CD14-positive monocyte (primary cell): ENCODE results near the gene MAPK8IP2. TPM values are rescaled to one million over a fixed set of nuclear protein-coding genes. Genes with fewer than 3 reads are reported as not detected.
A peak's percentile ranks its signal among the peaks of the same experiment; 100 is the strongest.

Experiments
- DNase-seq, 3 donors: peaks; one replicate each; pipeline ENCODE4 v3.0.0-alpha.2; 2011 to 2022
- H2AFZ ChIP-seq: 2 replicates; pipeline ENCODE4 v1.6.0; 2012; ENCODE audit warnings: mild to moderate bottlenecking, low read depth, low read length, inconsistent platforms; ENCODE audit not compliant: insufficient read depth, poor library complexity, severe bottlenecking
- H3K27ac ChIP-seq, 2 donors: 1 replicate in 1 of 2; 2 replicates in 1 of 2; pipeline ENCODE4 v1.5.1; 2012 to 2013; ENCODE audit warnings: low read length in 2 of 2, control low read depth in 1 of 2, inconsistent platforms in 1 of 2, low read depth in 1 of 2, mild to moderate bottlenecking in 1 of 2
- H3K27me3 ChIP-seq, 2 donors: one replicate each; pipeline versions ENCODE4 v1.6.0 to v1.6.1; 2011 to 2013; ENCODE audit warnings: low read length in 2 of 2; ENCODE audit not compliant: control insufficient read depth in 2 of 2, insufficient read depth in 2 of 2
- H3K36me3 ChIP-seq, 2 donors: replicated peaks in 1 of 2; 1 replicate in 1 of 2; 2 replicates in 1 of 2; pipeline versions ENCODE4 v1.5.1 to v1.6.1; 2012 to 2013; ENCODE audit warnings: low read length in 2 of 2, control low read depth in 1 of 2, inconsistent platforms in 1 of 2, mild to moderate bottlenecking in 1 of 2; ENCODE audit not compliant: insufficient read depth in 2 of 2, control insufficient read depth in 1 of 2
- H3K4me1 ChIP-seq, 2 donors: 1 replicate in 1 of 2; 2 replicates in 1 of 2; pipeline versions ENCODE4 v1.5.1 to v1.6.1; 2012 to 2013; ENCODE audit warnings: low read length in 2 of 2, control low read depth in 1 of 2, inconsistent platforms in 1 of 2, mild to moderate bottlenecking in 1 of 2, moderate library complexity in 1 of 2; ENCODE audit not compliant: insufficient read depth in 2 of 2, control insufficient read depth in 1 of 2
- H3K4me2 ChIP-seq: replicated peaks from 2 replicates; pipeline ENCODE3; 2012; ENCODE audit warnings: low read length, moderate library complexity, mild to moderate bottlenecking; ENCODE audit not compliant: poor library complexity, severe bottlenecking; ENCODE audit errors: extremely low read depth
- H3K4me3 ChIP-seq, 3 experiments: fragments of 200-600 bp in 1 of 3; sonication (generic) in 1 of 3; replicated peaks in 1 of 3; 1 replicate in 2 of 3; 2 replicates in 1 of 3; pipeline ENCODE4 v1.5.1; 2011 to 2013; ENCODE audit warnings: low read length in 3 of 3, mild to moderate bottlenecking in 3 of 3, control low read depth in 2 of 3, low read depth in 2 of 3, inconsistent platforms in 1 of 3, moderate library complexity in 1 of 3
- H3K79me2 ChIP-seq: 2 replicates; pipeline ENCODE4 v1.6.0; 2012; ENCODE audit warnings: mild to moderate bottlenecking, control low read depth, inconsistent platforms, low read length, moderate library complexity; ENCODE audit not compliant: insufficient read depth
- H3K9ac ChIP-seq: 2 replicates; pipeline ENCODE4 v1.6.0; 2017; ENCODE audit warnings: low read length, mild to moderate bottlenecking; ENCODE audit not compliant: insufficient read depth, poor library complexity, severe bottlenecking
- H3K9me3 ChIP-seq, 2 donors: replicated peaks in 1 of 2; 1 replicate in 1 of 2; 2 replicates in 1 of 2; pipeline versions ENCODE4 v1.5.1 to v1.6.1; 2012 to 2013; ENCODE audit warnings: low read length in 2 of 2, control low read depth in 1 of 2; ENCODE audit not compliant: control insufficient read depth in 1 of 2, insufficient read depth in 1 of 2
- H4K20me1 ChIP-seq: 2 replicates; pipeline ENCODE4 v1.6.0; 2012; ENCODE audit warnings: mild to moderate bottlenecking, low read length, control low read depth, moderate library complexity; ENCODE audit not compliant: insufficient read depth
- H3K27ac Mint-ChIP-seq, 7 donors: one replicate each; pipeline ENCODE4 v1.8.0; 2020; ENCODE audit warnings: mild to moderate bottlenecking in 7 of 7, mixed read lengths in 7 of 7, moderate library complexity in 6 of 7, inconsistent platforms in 2 of 7
- H3K27me3 Mint-ChIP-seq, 3 donors: one replicate each; pipeline ENCODE4 v1.8.0; 2021 to 2022; ENCODE audit warnings: low read depth in 3 of 3, mild to moderate bottlenecking in 3 of 3, mixed read lengths in 3 of 3, moderate library complexity in 3 of 3, inconsistent platforms in 1 of 3
- H3K36me3 Mint-ChIP-seq, 2 donors: one replicate each; pipeline ENCODE4 v1.8.0; 2020; ENCODE audit warnings: mixed read lengths in 2 of 2, inconsistent platforms in 1 of 2, mild to moderate bottlenecking in 1 of 2
- H3K4me1 Mint-ChIP-seq: one replicate; pipeline ENCODE4 v1.8.0; 2020; ENCODE audit warnings: mild to moderate bottlenecking, mixed read lengths
- H3K4me3 Mint-ChIP-seq, 2 donors: one replicate each; pipeline ENCODE4 v1.8.0; 2020; ENCODE audit warnings: mild to moderate bottlenecking in 2 of 2, mixed read lengths in 2 of 2, moderate library complexity in 1 of 2
- H3K9me3 Mint-ChIP-seq, 7 donors: one replicate each; pipeline ENCODE4 v1.8.0; 2020 to 2022; ENCODE audit warnings: mixed read lengths in 7 of 7, mild to moderate bottlenecking in 6 of 7, moderate library complexity in 6 of 7, inconsistent platforms in 2 of 7
- CTCF ChIP-seq: fragments of 200-600 bp; IDR thresholded peaks from one replicate; pipeline ENCODE4 v1.8.0; 2022; ENCODE audit warnings: antibody characterized with exemption, mild to moderate bottlenecking
- WGBS: methylation state at CpG from one replicate; pipeline ENCODE4 v1.1.5; 2013; ENCODE audit warnings: missing lambda C conversion rate; ENCODE audit not compliant: insufficient coverage; 5-methylcytosine and 5-hydroxymethylcytosine counted together
- intact Hi-C, 2 donors: fragments of 100-400 bp; cut with micrococcal nuclease; formaldehyde crosslinking; loops; one replicate each; pipeline versions ENCODE4 v1.15.0 to v1.15.1; 2023
- polyA plus RNA-seq, 3 donors: library from polyadenylated mRNA; depleted of rRNA in 1 of 3; unstranded in 2 of 3; stranded (reverse) in 1 of 3; fragments of 300-500 nt in 2 of 3; fragments of >200 nt in 1 of 3; fragmentation: Illumina TruSeq in 2 of 3; gene quantifications; 1 replicate in 2 of 3; 2 replicates in 1 of 3; pipeline ENCODE4 v1.2.3, GENCODE V29; 2012 to 2021

Gene MAPK8IP2
- polyA plus RNA-seq, 3 donors = 0.17 TPM; not detected in 2

- DNase-seq = no peak
- no peaks in the 10 kb centered on the region for H3K9me3 ChIP-seq
- H3K4me1 Mint-ChIP-seq = peaks cover 17% of the 10 kb centered on the region
- H3K4me1 ChIP-seq = peaks cover 8 to 13% of the 10 kb centered on the region in 2 donors
- H3K4me2 ChIP-seq = no peak overlapping the region
- H4K20me1 ChIP-seq = no peaks in the 10 kb centered on the region
- no peak for TF ChIP-seq CTCF
- no peak overlapping the region for H3K4me3 ChIP-seq
- peaks cover 0 to 2% (median 0%) of the 10 kb centered on the region in 7 donors for H3K9me3 Mint-ChIP-seq
- intact Hi-C loops = loop anchor here (2.0 to 5.0 kb wide), 4 partner anchors 15 to 62 kb away; partner anchors contain the start of genes KLHDC7B (in 1 of the 2), LMF2 (in 1 of the 2), NCAPH2 (in 1 of the 2) and SCO2 (in 1 of the 2)
- H3K27me3 ChIP-seq = peaks cover 0 to 8% of the 10 kb centered on the region in 2 donors
- no peak overlapping the region for H3K27ac ChIP-seq
- 67% methylated on average over 1 of the region's 3 CpGs for WGBS
- H3K27ac Mint-ChIP-seq = no peak overlapping the region
- peaks cover 6% of the 10 kb centered on the region for H3K79me2 ChIP-seq
- H3K27me3 Mint-ChIP-seq = peaks cover 16 to 17% (median 17%) of the 10 kb centered on the region in 3 donors
- no peak overlapping the region for H3K9ac ChIP-seq
- no peak overlapping the region for H2AFZ ChIP-seq
- no peaks in the 10 kb centered on the region for H3K36me3 ChIP-seq
- no peak overlapping the region for H3K4me3 Mint-ChIP-seq
- no peaks in the 10 kb centered on the region for H3K36me3 Mint-ChIP-seq
These were observed 40.6 kb upstream of the MAPK8IP2 start for GRCh38 chr22:50560034-50560433.

GRCh38 chr22:50561401-50562358, 38.9 kb upstream of the MAPK8IP2 start:
- no peak overlapping the region for H2AFZ ChIP-seq
- peak overlapping the region; percentile 49 to 56 for H3K4me3 Mint-ChIP-seq
- no peak for DNase-seq
- peaks cover 17% of the 10 kb centered on the region for H3K4me1 Mint-ChIP-seq
- H3K4me1 ChIP-seq = peaks cover 8 to 13% of the 10 kb centered on the region in 2 donors
- no peaks in the 10 kb centered on the region for H4K20me1 ChIP-seq
- peaks cover 16 to 22% (median 17%) of the 10 kb centered on the region in 3 donors for H3K27me3 Mint-ChIP-seq
- H3K79me2 ChIP-seq = peaks cover 6% of the 10 kb centered on the region
- H3K27ac ChIP-seq = no peak overlapping the region
- H3K36me3 Mint-ChIP-seq = no peaks in the 10 kb centered on the region
- 95% methylated on average over 18 of the region's 34 CpGs for WGBS
- no peak for TF ChIP-seq CTCF
- no peaks in the 10 kb centered on the region for H3K9me3 ChIP-seq
- intact Hi-C loops = loop anchor here (2.0 to 5.0 kb wide), 6 partner anchors 17 to 61 kb away; partner anchors contain the start of genes KLHDC7B (in 2 of the 2), CHKB (in 1 of the 2), LMF2 (in 1 of the 2) and NCAPH2 (in 1 of the 2)
- no peaks in the 10 kb centered on the region for H3K36me3 ChIP-seq
- no peak overlapping the region for H3K9ac ChIP-seq
- peaks cover 0 to 2% (median 0%) of the 10 kb centered on the region in 7 donors for H3K9me3 Mint-ChIP-seq
- peaks cover 0 to 8% of the 10 kb centered on the region in 2 donors for H3K27me3 ChIP-seq
- no peak overlapping the region for H3K4me2 ChIP-seq
- H3K4me3 ChIP-seq = no peak overlapping the region
- H3K27ac Mint-ChIP-seq = peak overlapping the region in 6 of 7 donors; percentile 39 to 81 (median 64)
